AML-193 (cell line): ENCODE results near the gene PATL1.
"Not testable (repeated sequence)": the region's sequence is repeated elsewhere in the genome, so short reads cannot be mapped to it uniquely, and the experiment has no call there.

Source experiments
- DNase-seq, 2 experiments: peaks; one replicate each; lab custom pipeline; 2025; lab: John Stamatoyannopoulos, UW

PATL1 gene

GRCh38 chr11:59674291-59674690 is 5.5 kb upstream of the PATL1 start:
- no peak for DNase-seq

GRCh38 chr11:59673291-59673690 is 4.5 kb upstream of the PATL1 start:
- DNase-seq: no peak

GRCh38 chr11:59671471-59671870 is 2.6 kb upstream of the PATL1 start:
- DNase-seq: no peak

- DNase-seq: peak; percentile 34 to 38
Observed at GRCh38 chr11:59669611-59670009, 773 bp upstream of the PATL1 start.

- DNase-seq: peak; percentile 23 to 26
Observed at GRCh38 chr11:59668188-59668949, 468 bp downstream of the PATL1 start.

- no peak for DNase-seq
Observed at GRCh38 chr11:59667812-59668187, 1.0 kb downstream of the PATL1 start.

- peak; percentile 34 to 42 for DNase-seq
Observed at GRCh38 chr11:59666969-59667368, 1.9 kb downstream of the PATL1 start.

GRCh38 chr11:59660621-59661020 is 8.2 kb downstream of the PATL1 start:
- DNase-seq: peak; percentile 11 to 20

- no peak for DNase-seq
Observed at GRCh38 chr11:59659981-59660380, 8.9 kb downstream of the PATL1 start.

GRCh38 chr11:59658036-59658435 is 10.8 kb downstream of the PATL1 start:
- DNase-seq: no peak

- no peak for DNase-seq
Observed at GRCh38 chr11:59654893-59655292, 13.9 kb downstream of the PATL1 start.

- DNase-seq: no peak
Observed at GRCh38 chr11:59647245-59647980, 21.4 kb downstream of the PATL1 start.

- DNase-seq: no peak
Observed at GRCh38 chr11:59644528-59644927, 24.3 kb downstream of the PATL1 start.

GRCh38 chr11:59643390-59643789 is 25.4 kb downstream of the PATL1 start:
- DNase-seq: no peak

GRCh38 chr11:59641156-59641555 is 27.7 kb downstream of the PATL1 start:
- DNase-seq: no peak

GRCh38 chr11:59630493-59630892 is 38.3 kb downstream of the PATL1 start:
- no peak for DNase-seq

- DNase-seq: no peak
Observed at GRCh38 chr11:59629996-59630395, 38.8 kb downstream of the PATL1 start.

- DNase-seq: not testable (repeated sequence)
Observed at GRCh38 chr11:59626969-59627368, 41.9 kb downstream of the PATL1 start.

GRCh38 chr11:59625703-59626102 is 43.1 kb downstream of the PATL1 start:
- DNase-seq: no peak

- no peak for DNase-seq
Observed at GRCh38 chr11:59617876-59618275, 51.0 kb downstream of the PATL1 start.

- DNase-seq: no peak
Observed at GRCh38 chr11:59616396-59616982, 52.3 kb downstream of the PATL1 start.

- DNase-seq: peak; percentile 100
Observed at GRCh38 chr11:59615637-59616395, 53.0 kb downstream of the PATL1 start, which contains the start of gene OSBP. Gene OSBP (minus strand): TSS chr11:59615774. CDS start chr11:59615664, 110 bp downstream.
